ENCODE results near the gene EDN2. TPM values are rescaled to one million over a fixed set of nuclear protein-coding genes. Genes with fewer than 3 reads are reported as not detected.

Gene EDN2
- total RNA-seq, 1 experiment from 2014 or later, result 0.24 TPM

DNA sequence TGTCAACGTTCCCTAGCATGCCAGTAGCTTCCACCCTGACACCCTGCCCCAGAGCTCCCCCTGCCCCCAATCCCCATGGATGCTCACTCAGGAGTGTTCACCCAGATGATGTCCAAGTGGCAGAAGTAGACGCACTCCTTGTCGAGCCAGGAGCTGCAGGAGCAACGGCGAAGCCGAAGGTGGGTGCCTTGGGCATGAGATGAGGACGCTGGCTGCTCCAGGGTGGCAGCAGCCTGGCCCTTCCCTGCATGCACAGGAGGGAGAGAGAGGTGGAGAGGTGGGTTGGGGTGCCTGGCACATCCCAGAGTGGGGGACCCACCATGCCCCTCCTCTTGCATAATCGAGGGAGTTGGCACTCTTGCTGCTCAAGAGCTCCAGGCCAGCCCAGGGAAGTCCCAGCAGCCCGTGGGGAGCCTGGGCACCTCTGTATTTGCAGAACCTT lies 502 bp downstream of the EDN2 start:
- TF ChIP-seq, protein P1, sequence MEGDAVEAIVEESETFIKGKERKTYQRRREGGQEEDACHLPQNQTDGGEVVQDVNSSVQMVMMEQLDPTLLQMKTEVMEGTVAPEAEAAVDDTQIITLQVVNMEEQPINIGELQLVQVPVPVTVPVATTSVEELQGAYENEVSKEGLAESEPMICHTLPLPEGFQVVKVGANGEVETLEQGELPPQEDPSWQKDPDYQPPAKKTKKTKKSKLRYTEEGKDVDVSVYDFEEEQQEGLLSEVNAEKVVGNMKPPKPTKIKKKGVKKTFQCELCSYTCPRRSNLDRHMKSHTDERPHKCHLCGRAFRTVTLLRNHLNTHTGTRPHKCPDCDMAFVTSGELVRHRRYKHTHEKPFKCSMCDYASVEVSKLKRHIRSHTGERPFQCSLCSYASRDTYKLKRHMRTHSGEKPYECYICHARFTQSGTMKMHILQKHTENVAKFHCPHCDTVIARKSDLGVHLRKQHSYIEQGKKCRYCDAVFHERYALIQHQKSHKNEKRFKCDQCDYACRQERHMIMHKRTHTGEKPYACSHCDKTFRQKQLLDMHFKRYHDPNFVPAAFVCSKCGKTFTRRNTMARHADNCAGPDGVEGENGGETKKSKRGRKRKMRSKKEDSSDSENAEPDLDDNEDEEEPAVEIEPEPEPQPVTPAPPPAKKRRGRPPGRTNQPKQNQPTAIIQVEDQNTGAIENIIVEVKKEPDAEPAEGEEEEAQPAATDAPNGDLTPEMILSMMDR (conservative IDR thresholded peaks at IDR 0.05), result no peak
- H3K27me3 ChIP-seq (ENCODE audit: insufficient read depth, low read length), result no peaks in the 10 kb centered on the region
- no peaks in the 10 kb centered on the region; the same call in 1 of the 2 replicates for H3K4me1 ChIP-seq (ENCODE audit: insufficient read depth, low read length)
- no peak overlapping the region for H2AK5ac ChIP-seq (ENCODE audit: insufficient read length, low read length)
- Mint-ChIP-seq H3K27ac (no peak overlapping the region), H3K4me1 (peaks cover 42 to 57% of the 10 kb centered on the region in 2 experiments), H3K27me3 (ENCODE audit: low read depth) (peaks cover 4% of the 10 kb centered on the region), H3K9me3 (no peaks in the 10 kb centered on the region; a peak in 2 of 5 replicates), H3K4me3 (no peak overlapping the region; a peak in 1 of 5 replicates), H3K36me3 (ENCODE audit: insufficient read depth in 1 of 3, low read depth in 3 of 3) (no peaks in the 10 kb centered on the region)
- H3K9me3 ChIP-seq (ENCODE audit: control insufficient read depth, low read depth, low read length), result no peaks in the 10 kb centered on the region
- no peak overlapping the region for H3K56ac ChIP-seq (ENCODE audit: insufficient read length, low read depth, low read length)
- H3K14ac ChIP-seq (ENCODE audit: insufficient read depth, low read length), result no peak overlapping the region
- no peak overlapping the region for H2BK120ac ChIP-seq (ENCODE audit: low read depth, low read length, poor library complexity, severe bottlenecking)
- no peak overlapping the region for H3K9ac ChIP-seq (ENCODE audit: extremely low read depth, insufficient read length, low read length)
- H3K23me2 ChIP-seq (ENCODE audit: insufficient read length, low read depth, low read length, poor library complexity, severe bottlenecking), result no peaks in the 10 kb centered on the region
- no peak overlapping the region for H2BK5ac ChIP-seq (ENCODE audit: insufficient read length, low read length)
- no peak overlapping the region for H4K5ac ChIP-seq (ENCODE audit: insufficient read length, low read depth, low read length)
- H2AFZ ChIP-seq (ENCODE audit: low read length), result no peak overlapping the region
- no peak overlapping the region for H3K18ac ChIP-seq (ENCODE audit: insufficient read length, low read depth, low read length)
- DNase-seq, result no peak
- no peak overlapping the region for H3K4me2 ChIP-seq (ENCODE audit: insufficient read depth, insufficient read length, low read length)
- no peaks in the 10 kb centered on the region for H4K20me1 ChIP-seq (ENCODE audit: control insufficient read depth, insufficient read depth, insufficient read length)
- H2BK12ac ChIP-seq (ENCODE audit: insufficient read length, low read depth, low read length), result no peak overlapping the region
- WGBS (ENCODE audit: extremely low coverage, insufficient read length, low lambda C conversion rate), result no CpG with 5 or more reads among the region's 9 CpGs
- no peak overlapping the region for H4K91ac ChIP-seq (ENCODE audit: insufficient read length, low read depth, low read length)
- H4K8ac ChIP-seq (replicated peaks; ENCODE audit: insufficient read length, low read depth, low read length), result no peak overlapping the region
- H2BK20ac ChIP-seq (ENCODE audit: low read depth, low read length, poor library complexity, severe bottlenecking), result no peak overlapping the region
- H3K23ac ChIP-seq (ENCODE audit: insufficient read length, low read depth, low read length), result no peak overlapping the region
- H3K27ac ChIP-seq (ENCODE audit: insufficient read length, low read depth, low read length), result no peak overlapping the region
- no peaks in the 10 kb centered on the region for H3K79me1 ChIP-seq (ENCODE audit: insufficient read depth, low read depth, low read length, poor library complexity, severe bottlenecking)
- H3T11ph ChIP-seq (ENCODE audit: low read length), result no peak overlapping the region
- H3K79me2 ChIP-seq (ENCODE audit: insufficient read depth, low read length), result no peaks in the 10 kb centered on the region
- no peak overlapping the region for H3K4ac ChIP-seq (ENCODE audit: low read depth, low read length)
- H2BK15ac ChIP-seq (ENCODE audit: low read depth, low read length), result no peak overlapping the region

Measured in H9 (cell line).